ENCODE data around the gene TCERG1.

The TCERG1 gene

GRCh38 chr5:146448783-146449519, 1.8 kb downstream of the TCERG1 start:
- in situ Hi-C loops (cut with HindIII; ENCODE audit: low sequenced_read_pairs), result no loop called here
- DNase-seq (ENCODE audit: low read depth), result no peak
- peak overlapping the region; percentile 94 for H3K4me3 ChIP-seq (ENCODE audit: low read depth, low read length)
- no peak for TF ChIP-seq CTCF (IDR thresholded peaks at IDR 0.05; ENCODE audit: low read depth, low read length, missing control alignments)

- DNase-seq (ENCODE audit: low read depth), result no peak
- H3K4me3 ChIP-seq (ENCODE audit: low read depth, low read length), result no peak overlapping the region
- no peak for TF ChIP-seq CTCF (IDR thresholded peaks at IDR 0.05; ENCODE audit: low read depth, low read length, missing control alignments)
- in situ Hi-C loops (cut with HindIII; ENCODE audit: low sequenced_read_pairs), result no loop called here
These were observed 2.9 kb downstream of the TCERG1 start for GRCh38 chr5:146450002-146450401.

GRCh38 chr5:146451411-146451810, 4.3 kb downstream of the TCERG1 start:
- DNase-seq (ENCODE audit: low read depth), result no peak
- in situ Hi-C loops (cut with HindIII; ENCODE audit: low sequenced_read_pairs), result no loop called here
- TF ChIP-seq CTCF (IDR thresholded peaks at IDR 0.05; ENCODE audit: low read depth, low read length, missing control alignments), result peak; percentile 28

GRCh38 chr5:146457431-146457830, 10.3 kb downstream of the TCERG1 start:
- DNase-seq (ENCODE audit: low read depth), result no peak
- in situ Hi-C loops (cut with HindIII; ENCODE audit: low sequenced_read_pairs), result no loop called here
- H3K4me3 ChIP-seq (ENCODE audit: low read depth, low read length), result no peak overlapping the region
- TF ChIP-seq CTCF (IDR thresholded peaks at IDR 0.05; ENCODE audit: low read depth, low read length, missing control alignments), result no peak

More at GRCh38 chr5:146451411-146451810, 4.3 kb downstream of the TCERG1 start:
- no peak overlapping the region for H3K4me3 ChIP-seq (ENCODE audit: low read depth, low read length)

- in situ Hi-C loops (cut with HindIII; ENCODE audit: low sequenced_read_pairs), result no loop called here
- no peak overlapping the region for H3K4me3 ChIP-seq (ENCODE audit: low read depth, low read length)
- no peak for DNase-seq (ENCODE audit: low read depth)
- no peak for TF ChIP-seq CTCF (IDR thresholded peaks at IDR 0.05; ENCODE audit: low read depth, low read length, missing control alignments)
These were observed 11.8 kb downstream of the TCERG1 start for GRCh38 chr5:146458894-146459293.

- no peak for TF ChIP-seq CTCF (IDR thresholded peaks at IDR 0.05; ENCODE audit: low read depth, low read length, missing control alignments)
- in situ Hi-C loops (cut with HindIII; ENCODE audit: low sequenced_read_pairs), result no loop called here
- no peak for DNase-seq (ENCODE audit: low read depth)
- H3K4me3 ChIP-seq (ENCODE audit: low read depth, low read length), result no peak overlapping the region
These were observed 14.2 kb downstream of the TCERG1 start for GRCh38 chr5:146461319-146461718.

Data from astrocyte of the cerebellum (primary cell).